Lung (tissue), 12 donors: ENCODE data around the gene CNR2. TPM values are rescaled to one million over a fixed set of nuclear protein-coding genes. Genes with fewer than 3 reads are reported as not detected.
A peak's percentile ranks its signal among the peaks of the same experiment; 100 is the strongest.

Experiments used
- ATAC-seq: fragments of 200-7000 bp; cut with Tn5 transposase; one replicate; pipeline ENCODE4 v1.9.1; 2020; ENCODE audit warnings: moderate number of reproducible peaks; ENCODE audit not compliant: insufficient read depth, low FRiP score
- DNase-seq, 3 donors: peaks; one replicate each; pipeline ENCODE4 v3.0.0-alpha.2; 2013 to 2017
- H3K27ac ChIP-seq, 2 donors: one replicate each; pipeline ENCODE4 v1.5.1; 2013; ENCODE audit warnings: mild to moderate bottlenecking in 2 of 2, moderate library complexity in 2 of 2, control low read depth in 1 of 2, inconsistent platforms in 1 of 2, low read depth in 1 of 2, low read length in 1 of 2
- H3K27me3 ChIP-seq, 3 donors: one replicate each; pipeline ENCODE4 v1.5.1; 2013; ENCODE audit warnings: low read length in 2 of 3; ENCODE audit not compliant: control insufficient read depth in 3 of 3, insufficient read depth in 3 of 3
- H3K36me3 ChIP-seq, 4 donors: one replicate each; pipeline ENCODE4 v1.5.1; 2013; ENCODE audit warnings: low read length in 4 of 4, mild to moderate bottlenecking in 1 of 4, moderate library complexity in 1 of 4; ENCODE audit not compliant: control insufficient read depth in 4 of 4, insufficient read depth in 4 of 4
- H3K4me1 ChIP-seq, 5 donors: one replicate each; pipeline ENCODE4 v1.5.1; 2013; ENCODE audit warnings: low read length in 5 of 5, mild to moderate bottlenecking in 2 of 5, moderate library complexity in 1 of 5; ENCODE audit not compliant: control insufficient read depth in 5 of 5, insufficient read depth in 5 of 5
- H3K4me3 ChIP-seq: one replicate; pipeline ENCODE4 v1.5.1; 2013; ENCODE audit warnings: mild to moderate bottlenecking, control low read depth, moderate library complexity
- H3K9ac ChIP-seq, 2 donors: one replicate each; pipeline ENCODE4 v1.5.1; 2013; ENCODE audit warnings: low read length in 2 of 2, control low read depth in 1 of 2; ENCODE audit not compliant: insufficient read depth in 1 of 2
- H3K9me3 ChIP-seq, 4 donors: one replicate each; pipeline ENCODE4 v1.5.1; 2013; ENCODE audit warnings: low read length in 3 of 4, mild to moderate bottlenecking in 1 of 4, moderate library complexity in 1 of 4; ENCODE audit not compliant: control insufficient read depth in 4 of 4, insufficient read depth in 3 of 4
- CTCF ChIP-seq: IDR thresholded peaks from 2 replicates; pipeline ENCODE4 v1.5.1; 2012; ENCODE audit warnings: mild to moderate bottlenecking; ENCODE audit errors: control extremely low read depth, extremely low read depth
- WGBS, 2 donors: extraction: QIAGEN DNeasy Blood & Tissue Kit; methylation state at CpG; one replicate each; pipeline ENCODE4 v1.1.7; 2013; 5-methylcytosine and 5-hydroxymethylcytosine counted together
- polyA plus RNA-seq, 2 donors: library from polyadenylated mRNA; stranded (reverse); fragments of 200-250 nt; gene quantifications; one replicate each; pipeline ENCODE4 v1.2.1, GENCODE V29; 2013
- total RNA-seq, 2 donors: library from RNA; depleted of rRNA in 1 of 2; stranded (reverse); fragments of >200 nt in 1 of 2; gene quantifications; one replicate each; pipeline ENCODE4 v1.2.1, GENCODE V29; 2014 to 2021
- donor health status: control.
- donor health status: control.
- donor health status: Bipolar disorder and iron deficiency.
- donor health status: healthy.
- donor health status: DM: yes; HTN: yes; CAD: no.

The CNR2 gene
- total and polyA plus RNA-seq, 4 donors = 0.04 to 0.46 (median 0.10) TPM

DNA sequence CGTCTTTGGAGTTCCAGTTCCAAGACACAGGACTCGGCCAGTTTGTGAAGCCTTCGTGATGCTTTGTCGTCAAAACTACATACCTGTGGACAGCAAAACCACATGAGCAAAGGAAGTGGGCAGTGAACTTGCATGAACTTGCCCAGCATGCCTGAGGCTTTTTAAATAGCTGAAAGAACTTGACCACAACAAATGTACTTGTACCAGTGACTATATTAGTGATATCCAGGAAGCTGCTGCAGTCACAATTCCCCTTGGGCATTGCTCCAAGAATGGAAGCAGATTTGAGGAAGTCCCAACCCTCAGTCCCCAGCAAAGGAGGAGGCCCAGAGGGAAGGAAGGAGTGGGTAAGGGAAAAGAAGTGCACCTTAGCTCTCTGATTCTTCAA is 47.6 kb downstream of the CNR2 start:
- peaks cover 0 to 15% (median 11%) of the 10 kb centered on the region in 5 donors for H3K4me1 ChIP-seq
- H3K9ac ChIP-seq = no peak overlapping the region
- H3K36me3 ChIP-seq = peaks cover 0 to 7% (median 3%) of the 10 kb centered on the region in 4 donors
- peaks cover 0 to 2% (median 0%) of the 10 kb centered on the region in 3 donors for H3K27me3 ChIP-seq
- peak overlapping the region in 1 of 2 donors; percentile 46 for H3K27ac ChIP-seq
- ATAC-seq (no peak), DNase-seq (peak in 1 of 3 donors; percentile 35)
- H3K9me3 ChIP-seq = no peaks in the 10 kb centered on the region
- no peak overlapping the region for H3K4me3 ChIP-seq
- TF ChIP-seq CTCF = no peak
- WGBS, 2 donors = 59 to 70% methylated on average over 4 of the region's 4 CpGs

DNA sequence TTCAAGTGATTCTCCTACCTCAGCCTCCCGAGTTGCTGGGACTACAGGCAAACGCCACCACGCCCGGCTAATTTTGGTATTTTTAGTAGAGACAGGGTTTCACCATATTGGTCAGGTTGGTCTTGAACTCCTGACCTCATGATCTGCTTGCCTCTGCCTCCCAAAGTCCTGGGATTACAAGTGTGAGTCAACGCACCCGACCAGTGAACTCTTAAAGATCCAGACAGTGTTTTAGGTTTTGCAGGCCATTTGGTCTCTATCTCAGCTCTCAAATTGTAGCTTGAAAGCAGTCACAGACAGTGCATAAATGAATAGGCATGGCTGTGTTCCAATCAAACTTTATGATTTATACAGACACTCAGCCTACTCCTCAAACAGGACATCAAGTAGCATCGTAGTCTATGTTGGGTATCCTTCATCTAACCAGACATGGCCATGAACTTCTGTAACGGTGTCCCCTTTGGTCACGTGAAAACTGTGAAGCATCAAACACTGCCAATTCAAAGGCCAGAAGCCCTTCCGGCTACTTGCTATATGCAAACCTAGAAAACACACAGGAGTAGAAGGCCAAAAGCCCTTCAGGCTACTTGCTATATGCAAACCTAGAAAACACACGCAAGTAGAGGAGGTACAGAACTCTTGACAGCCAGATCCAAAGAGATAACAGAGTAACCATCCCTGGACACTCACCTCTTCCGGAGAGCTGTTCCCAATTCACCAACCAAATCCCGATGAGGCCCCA is 48.2 kb downstream of the CNR2 start:
- Histone ChIP-seq H3K9ac (no peak overlapping the region), H3K4me3 (no peak overlapping the region), H3K36me3 (peaks cover 0 to 7% (median 3%) of the 10 kb centered on the region in 4 donors), H3K9me3 (no peaks in the 10 kb centered on the region), H3K27me3 (peaks cover 0 to 2% (median 0%) of the 10 kb centered on the region in 3 donors), H3K27ac (no peak overlapping the region), H3K4me1 (peaks cover 0 to 15% (median 11%) of the 10 kb centered on the region in 5 donors)
- WGBS, 2 donors = 94 to 95% methylated on average over 13 of the region's 13 CpGs
- DNase-seq (no peak), ATAC-seq (no peak)
- no peak for TF ChIP-seq CTCF

DNA sequence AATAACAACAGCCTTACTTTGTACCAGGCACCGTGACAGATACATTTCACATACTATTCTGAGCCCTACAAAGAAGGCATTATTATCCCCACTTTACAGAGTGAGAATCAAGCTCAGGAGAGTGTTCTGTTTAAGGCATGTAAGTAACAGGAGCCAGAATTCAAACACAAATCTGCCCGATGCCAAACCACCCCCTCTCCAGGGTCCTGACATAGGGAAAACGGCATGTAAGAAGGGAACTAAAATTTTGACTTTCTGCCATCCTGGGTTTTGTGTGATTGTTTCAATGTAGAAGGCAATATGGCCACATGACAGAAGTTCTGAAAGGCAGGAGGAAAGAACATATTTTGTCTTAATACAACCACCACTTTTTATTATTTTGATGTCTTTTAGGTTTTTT is 50.5 kb downstream of the CNR2 start:
- ATAC-seq (no peak), DNase-seq (no peak)
- Histone ChIP-seq H3K4me3 (no peak overlapping the region), H3K27ac (no peak overlapping the region), H3K4me1 (peaks cover 0 to 12% (median 6%) of the 10 kb centered on the region in 5 donors), H3K9ac (no peak overlapping the region), H3K9me3 (no peaks in the 10 kb centered on the region), H3K27me3 (no peaks in the 10 kb centered on the region), H3K36me3 (peaks cover 0 to 14% (median 7%) of the 10 kb centered on the region in 4 donors)
- no peak for TF ChIP-seq CTCF
- WGBS, 2 donors = 83 to 86% methylated on average over 3 of the region's 3 CpGs
